ENCODE results near the gene TMEM184A. TPM values are rescaled to one million over a fixed set of nuclear protein-coding genes. Genes with fewer than 3 reads are reported as not detected.

The TMEM184A gene
- total RNA-seq, 4 donors from 2014 or later, result 0.66 to 2.5 TPM; not detected in 2

- DNase-seq (ENCODE audit: low spot score in 2 of 2), result peak; percentile 40 to 66
- peaks cover 0 to 51% (median 22%) of the 10 kb centered on the region in 4 donors for H3K4me1 ChIP-seq
- peak overlapping the region in 3 of 4 donors; percentile 51 to 95 (median 54) for H3K27ac ChIP-seq
- H3K9me3 ChIP-seq, result no peaks in the 10 kb centered on the region
- no peaks in the 10 kb centered on the region for H3K27me3 ChIP-seq
- TF ChIP-seq CTCF (IDR thresholded peaks at IDR 0.05), result no peak
- TF ChIP-seq EP300 (IDR thresholded peaks at IDR 0.05), result peak in 1 of 2 donors; percentile 6
- peaks cover 0 to 36% (median 0%) of the 10 kb centered on the region in 3 donors for H3K36me3 ChIP-seq
- no peak overlapping the region for H3K4me3 ChIP-seq
- WGBS, 2 donors, result 72 to 79% methylated on average over 26 of the region's 26 CpGs
Measured at GRCh38 chr7:1567049-1567771, 11.2 kb upstream of the TMEM184A start.

- no peak for DNase-seq (ENCODE audit: low spot score in 2 of 2)
- WGBS, 2 donors, result 70 to 77% methylated on average over 8 to 13 of the region's 13 CpGs
- no peak overlapping the region for H3K4me3 ChIP-seq
- no peaks in the 10 kb centered on the region for H3K9me3 ChIP-seq
- H3K36me3 ChIP-seq, result peaks cover 0 to 36% (median 0%) of the 10 kb centered on the region in 3 donors
- peak overlapping the region in 3 of 4 donors; percentile 47 to 95 (median 55) for H3K27ac ChIP-seq
- H3K27me3 ChIP-seq, result no peaks in the 10 kb centered on the region
- H3K4me1 ChIP-seq, result peaks cover 0 to 46% (median 16%) of the 10 kb centered on the region in 4 donors
- TF ChIP-seq POLR2A (IDR thresholded peaks at IDR 0.05), result no peak
- no peak for TF ChIP-seq EP300 (IDR thresholded peaks at IDR 0.05)
- TF ChIP-seq CTCF (IDR thresholded peaks at IDR 0.05), result no peak
Measured at GRCh38 chr7:1566687-1567048, 10.7 kb upstream of the TMEM184A start.

GRCh38 chr7:1564603-1565022 lies 8.6 kb upstream of the TMEM184A start:
- Histone ChIP-seq H3K36me3 (peaks cover 0 to 36% (median 0%) of the 10 kb centered on the region in 3 donors), H3K9me3 (no peaks in the 10 kb centered on the region), H3K4me3 (no peak overlapping the region), H3K27ac (peak overlapping the region in 2 of 4 donors; percentile 49 to 69), H3K4me1 (peaks cover 0 to 38% (median 11%) of the 10 kb centered on the region in 4 donors), H3K27me3 (no peaks in the 10 kb centered on the region)
- TF ChIP-seq CTCF (IDR thresholded peaks at IDR 0.05) (no peak), POLR2A (IDR thresholded peaks at IDR 0.05) (no peak), EP300 (IDR thresholded peaks at IDR 0.05) (no peak)
- WGBS, 2 donors, result 61 to 69% methylated on average over 23 of the region's 23 CpGs
- DNase-seq (ENCODE audit: low spot score in 2 of 2), result no peak

GRCh38 chr7:1563981-1564602 lies 8.1 kb upstream of the TMEM184A start:
- DNase-seq (ENCODE audit: low spot score in 2 of 2), result no peak
- Histone ChIP-seq H3K9me3 (no peaks in the 10 kb centered on the region), H3K27me3 (peaks cover 0 to 2% of the 10 kb centered on the region in 2 donors), H3K4me3 (no peak overlapping the region), H3K27ac (peak overlapping the region in 1 of 4 donors; percentile 31), H3K36me3 (peaks cover 0 to 36% (median 0%) of the 10 kb centered on the region in 3 donors), H3K4me1 (peaks cover 0 to 32% (median 7%) of the 10 kb centered on the region in 4 donors)
- WGBS, 2 donors, result 82 to 92% methylated on average over 15 of the region's 15 CpGs
- no peak for TF ChIP-seq CTCF (IDR thresholded peaks at IDR 0.05)
- TF ChIP-seq EP300 (IDR thresholded peaks at IDR 0.05), result no peak
- no peak for TF ChIP-seq POLR2A (IDR thresholded peaks at IDR 0.05)

- 71 to 72% methylated on average over 16 to 18 of the region's 18 CpGs for WGBS, 2 donors
- TF ChIP-seq CTCF (IDR thresholded peaks at IDR 0.05) (no peak), EP300 (IDR thresholded peaks at IDR 0.05) (no peak), POLR2A (IDR thresholded peaks at IDR 0.05) (no peak)
- peaks cover 0 to 23% (median 0%) of the 10 kb centered on the region in 4 donors for H3K4me1 ChIP-seq
- H3K27ac ChIP-seq, result no peak overlapping the region
- no peak for DNase-seq (ENCODE audit: low spot score in 2 of 2)
- H3K4me3 ChIP-seq, result no peak overlapping the region
- peaks cover 0 to 16% of the 10 kb centered on the region in 2 donors for H3K27me3 ChIP-seq
- H3K36me3 ChIP-seq, result peaks cover 0 to 32% (median 0%) of the 10 kb centered on the region in 3 donors
- no peaks in the 10 kb centered on the region for H3K9me3 ChIP-seq
Measured at GRCh38 chr7:1562597-1563051, 6.6 kb upstream of the TMEM184A start.
